GM21576 (cell line): ENCODE measurements around the gene USP37.

ENCODE experiments used
- ATAC-seq: cut with Tn5 transposase; IDR thresholded peaks from one replicate; pipeline ENCODE4 v1.9.1; 2021; ENCODE audit warnings: mild to moderate bottlenecking, moderate library complexity; ENCODE audit not compliant: unreplicated experiment

USP37 gene

GRCh38 chr2:218405746-218406208, 162.4 kb downstream of the USP37 start:
- ATAC-seq = peak; percentile 7

GRCh38 chr2:218405086-218405745, 162.9 kb downstream of the USP37 start:
- no peak for ATAC-seq

GRCh38 chr2:218404351-218405085, 163.6 kb downstream of the USP37 start:
- no peak for ATAC-seq

- no peak for ATAC-seq
These were observed 164.3 kb downstream of the USP37 start for GRCh38 chr2:218403810-218404209.

GRCh38 chr2:218402911-218403411, 165.2 kb downstream of the USP37 start:
- no peak for ATAC-seq

- no peak for ATAC-seq
These were observed 165.7 kb downstream of the USP37 start for GRCh38 chr2:218402491-218402901.

GRCh38 chr2:218401890-218402289, 166.3 kb downstream of the USP37 start:
- no peak for ATAC-seq

GRCh38 chr2:218400930-218401881, 166.9 kb downstream of the USP37 start:
- no peak for ATAC-seq
